HEK293T (cell line): Measurements from ENCODE around the gene MERTK.

ENCODE experiments used
- BHLHE40 ChIP-seq: fragments of 450-650 bp; IDR thresholded peaks from 2 replicates; pipeline ENCODE4 v1.6.1; 2016; ENCODE audit warnings: mild to moderate bottlenecking, moderate library complexity, borderline replicate concordance
- CTBP1 ChIP-seq: fragments of 450-650 bp; IDR thresholded peaks from 2 replicates; pipeline ENCODE4 v1.6.1; 2016; ENCODE audit warnings: borderline replicate concordance
- FOXK2 ChIP-seq: fragments of 450-650 bp; IDR thresholded peaks from 2 replicates; pipeline ENCODE4 v1.6.1; 2016; ENCODE audit warnings: mild to moderate bottlenecking
- HDGF ChIP-seq: fragments of 450-650 bp; IDR thresholded peaks from 2 replicates; pipeline ENCODE4 v1.6.1; 2017; ENCODE audit warnings: antibody characterized with exemption, borderline replicate concordance
- TARDBP ChIP-seq: fragments of 450-650 bp; IDR thresholded peaks from 2 replicates; pipeline ENCODE4 v1.6.1; 2016
- ZNF384 ChIP-seq: fragments of 450-650 bp; IDR thresholded peaks from 2 replicates; pipeline ENCODE4 v1.6.1; 2016

DNA sequence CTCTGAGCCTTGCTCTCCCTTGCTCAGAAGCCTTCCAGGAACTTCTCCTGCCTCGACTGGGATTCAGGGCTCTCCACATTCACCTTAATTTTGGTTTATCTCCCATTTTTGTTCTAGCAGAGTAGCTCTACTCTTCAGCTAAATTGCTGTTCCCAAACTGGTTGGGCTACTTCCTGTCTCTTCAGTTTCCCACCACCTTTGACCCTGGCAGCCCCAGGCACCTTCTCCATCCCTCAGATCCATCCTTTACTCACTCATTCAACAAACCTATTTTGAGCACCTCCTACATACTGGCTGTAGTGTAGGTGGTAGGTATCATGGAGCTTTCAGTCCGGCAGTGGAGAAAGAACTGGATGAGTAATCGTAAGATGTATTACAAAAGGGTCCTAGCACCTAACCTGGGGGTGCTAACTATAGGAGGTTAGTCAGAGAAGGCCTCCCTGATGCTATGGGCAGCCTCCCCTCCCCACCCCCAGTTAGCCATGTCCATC lies 26.3 kb downstream of the MERTK start:
- no peak for TF ChIP-seq ZNF384
- TF ChIP-seq BHLHE40, result no peak
- no peak for TF ChIP-seq CTBP1
- no peak for TF ChIP-seq HDGF
- TF ChIP-seq FOXK2, result no peak
- TF ChIP-seq TARDBP, result no peak
